B cell (primary cell): ENCODE results near the gene MAEA. TPM values are rescaled to one million over a fixed set of nuclear protein-coding genes. Genes with fewer than 3 reads are reported as not detected.

ENCODE experiments used
- ATAC-seq: fragments of 200-7000 bp; cut with Tn5 transposase; one replicate; pipeline ENCODE4 v1.10.0; 2021; ENCODE audit warnings: low read depth, mild to moderate bottlenecking, moderate number of reproducible peaks, moderate library complexity
- CTCF ChIA-PET: fragments of 350-600 bp; sonication (Branson Sonifier 250); formaldehyde crosslinking; loops from one replicate; lab custom pipeline; 2021; ENCODE audit warnings: antibody characterized with exemption, inconsistent platforms; lab: Charles Lee
- POLR2A ChIA-PET: fragments of 350-600 bp; sonication (Branson Sonifier 250); formaldehyde crosslinking; loops from one replicate; lab custom pipeline; 2021; ENCODE audit warnings: antibody characterized with exemption; lab: Charles Lee
- DNase-seq: peaks from one replicate; pipeline ENCODE4 v3.0.0; 2013
- H2AFZ ChIP-seq: 2 replicates; pipeline ENCODE4 v1.6.1; 2012; ENCODE audit warnings: mild to moderate bottlenecking, low read depth, low read length; ENCODE audit not compliant: insufficient read depth, poor library complexity, severe bottlenecking
- H3K27ac ChIP-seq, 2 donors: 1 replicate in 1 of 2; 2 replicates in 1 of 2; pipeline ENCODE4 v1.5.1; 2012 to 2013; ENCODE audit warnings: low read length in 2 of 2, mild to moderate bottlenecking in 2 of 2, moderate library complexity in 1 of 2
- H3K27me3 ChIP-seq, 4 experiments: fragments of 200-600 bp in 1 of 4; sonication (generic) in 1 of 4; replicated peaks in 1 of 4; 1 replicate in 2 of 4; 2 replicates in 2 of 4; pipeline versions ENCODE4 v1.6.1 to v1.7.0; 2013 to 2016; ENCODE audit warnings: low read length in 3 of 4, mild to moderate bottlenecking in 2 of 4, mixed read lengths in 1 of 4, moderate library complexity in 1 of 4; ENCODE audit not compliant: insufficient read depth in 4 of 4, control insufficient read depth in 3 of 4; ENCODE audit errors: control extremely low read depth in 1 of 4
- H3K36me3 ChIP-seq, 2 experiments: replicated peaks in 1 of 2; 1 replicate in 1 of 2; 2 replicates in 1 of 2; pipeline versions ENCODE4 v1.6.1 to v1.7.1; 2013; ENCODE audit warnings: low read length in 1 of 2; ENCODE audit not compliant: insufficient read depth in 2 of 2, control insufficient read depth in 1 of 2; ENCODE audit errors: control extremely low read depth in 1 of 2, extremely low read depth in 1 of 2
- H3K4me1 ChIP-seq, 2 donors: fragments of 200-600 bp in 1 of 2; sonication (generic) in 1 of 2; 1 replicate in 1 of 2; 2 replicates in 1 of 2; pipeline versions ENCODE4 v1.5.1 to v1.6.1; 2013 to 2017; ENCODE audit warnings: low read length in 2 of 2; ENCODE audit not compliant: control insufficient read depth in 2 of 2, insufficient read depth in 2 of 2
- H3K4me2 ChIP-seq: replicated peaks from 2 replicates; pipeline ENCODE3; 2012; ENCODE audit warnings: mild to moderate bottlenecking, low read depth, low read length; ENCODE audit not compliant: poor library complexity, severe bottlenecking
- H3K4me3 ChIP-seq, 5 experiments: fragments of 200-600 bp in 1 of 5; sonication (generic) in 1 of 5; 1 replicate in 3 of 5; 2 replicates in 2 of 5; pipeline versions ENCODE4 v1.5.1 to v1.7.0; 2011 to 2016; ENCODE audit warnings: low read length in 4 of 5, mild to moderate bottlenecking in 4 of 5, low read depth in 2 of 5, control low read depth in 1 of 5, moderate library complexity in 1 of 5; ENCODE audit not compliant: insufficient read depth in 1 of 5; ENCODE audit errors: control extremely low read depth in 1 of 5, extremely low read depth in 1 of 5
- H3K79me2 ChIP-seq: fragments of 200-600 bp; sonication (generic); one replicate; pipeline ENCODE4 v1.6.0; 2016; ENCODE audit warnings: low read length; ENCODE audit not compliant: control insufficient read depth, insufficient read depth
- H3K9ac ChIP-seq: fragments of 200-600 bp; sonication (generic); 2 replicates; pipeline ENCODE4 v1.6.1; 2017; ENCODE audit warnings: mild to moderate bottlenecking, low read length, moderate library complexity
- H3K9me3 ChIP-seq, 3 donors: one replicate each; pipeline versions ENCODE4 v1.6.1 to v1.7.1; 2013; ENCODE audit warnings: low read length in 2 of 3; ENCODE audit not compliant: control insufficient read depth in 2 of 3, insufficient read depth in 1 of 3; ENCODE audit errors: control extremely low read depth in 1 of 3
- H4K20me1 ChIP-seq: 2 replicates; pipeline ENCODE4 v1.6.0; 2012; ENCODE audit warnings: mild to moderate bottlenecking, low read length; ENCODE audit not compliant: insufficient read depth, control insufficient read depth, poor library complexity, severe bottlenecking
- H3K27ac Mint-ChIP-seq: one replicate; pipeline ENCODE4 v1.8.0; 2021; ENCODE audit warnings: mixed read lengths
- H3K27me3 Mint-ChIP-seq: one replicate; pipeline ENCODE4 v1.8.0; 2021; ENCODE audit warnings: mixed read lengths
- H3K4me1 Mint-ChIP-seq: one replicate; pipeline ENCODE4 v1.8.0; 2021; ENCODE audit warnings: mixed read lengths
- H3K4me3 Mint-ChIP-seq: one replicate; pipeline ENCODE4 v1.8.0; 2021; ENCODE audit warnings: mixed read lengths
- H3K9me3 Mint-ChIP-seq: one replicate; pipeline ENCODE4 v1.8.0; 2022; ENCODE audit warnings: mixed read lengths; ENCODE audit not compliant: insufficient read depth
- EZH2 ChIP-seq: IDR thresholded peaks from 2 replicates; pipeline ENCODE4 v1.6.1; 2012; ENCODE audit warnings: borderline replicate concordance, low read depth, mild to moderate bottlenecking, moderate library complexity, low read length; ENCODE audit not compliant: insufficient read depth, poor library complexity, severe bottlenecking
- WGBS: methylation state at CpG from one replicate; pipeline ENCODE4 v1.1.5; 2013; ENCODE audit warnings: missing lambda C conversion rate; ENCODE audit not compliant: insufficient coverage; 5-methylcytosine and 5-hydroxymethylcytosine counted together
- intact Hi-C: fragments of 100-400 bp; cut with micrococcal nuclease; formaldehyde crosslinking; loops from one replicate; pipeline ENCODE4 v1.10.0; 2022
- polyA plus RNA-seq: library from polyadenylated mRNA; depleted of rRNA; stranded (reverse); fragments of >200 nt; gene quantifications from 2 replicates; pipeline ENCODE4 v1.2.3, GENCODE V29; 2012
- total RNA-seq, 2 donors: library from RNA; stranded (reverse); fragments of 120-200 nt in 1 of 2; gene quantifications; 1 replicate in 1 of 2; 2 replicates in 1 of 2; pipeline versions ENCODE4 v1.2.3 to v1.2.4, GENCODE V29; 2013 to 2022
- TF ChIP-seq, protein P1 (sequence below): fragments of 200-600 bp; IDR thresholded peaks from one replicate; pipeline ENCODE4 v1.8.0; 2022; ENCODE audit warnings: antibody characterized with exemption, mild to moderate bottlenecking

The MAEA gene
- total and polyA plus RNA-seq, 2 donors (not counting 1 experiment from before 2014, with no cell fraction given), result 106 to 107 TPM

DNA sequence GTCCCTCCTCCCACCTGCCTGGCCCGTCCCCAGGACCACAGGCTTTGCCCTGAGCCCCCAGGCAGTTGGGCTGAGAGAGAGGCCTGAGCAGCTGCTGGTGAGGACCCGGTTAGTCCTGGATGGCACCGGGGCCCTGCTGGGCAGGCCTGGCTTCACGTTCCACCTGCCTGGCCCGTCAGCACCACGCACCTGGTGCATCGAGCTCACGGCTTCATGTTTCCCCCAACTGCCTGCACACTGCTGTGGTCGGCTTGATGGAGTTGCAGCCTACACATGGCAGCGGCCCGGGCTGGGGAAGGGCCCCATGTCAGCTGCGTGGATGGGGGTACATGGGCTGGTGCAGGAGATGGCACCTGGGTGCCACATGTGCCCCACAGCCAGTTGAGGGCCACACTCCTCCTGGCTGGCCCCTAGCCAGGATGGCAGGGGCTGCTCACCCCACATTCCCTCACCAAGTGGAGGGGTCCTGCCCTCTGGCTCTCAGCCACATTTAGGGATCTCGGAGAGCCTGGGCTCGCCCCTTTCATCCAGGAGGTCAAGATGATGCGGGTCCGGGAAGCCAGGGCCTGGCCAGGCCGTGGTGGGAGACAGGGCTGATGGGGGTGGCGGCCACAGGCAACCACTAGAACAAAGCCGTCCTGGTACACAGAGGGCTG lies 88.0 kb downstream of the MAEA start:
- Histone ChIP-seq H3K4me1 (no peaks in the 10 kb centered on the region), H3K4me2 (no peak overlapping the region), H3K27ac (no peak overlapping the region), H4K20me1 (no peaks in the 10 kb centered on the region), H3K79me2 (no peaks in the 10 kb centered on the region), H3K4me3 (no peak overlapping the region), H3K36me3 (peaks cover 0 to 10% of the 10 kb centered on the region in 2 experiments), H2AFZ (no peak overlapping the region), H3K27me3 (no peaks in the 10 kb centered on the region), H3K9ac (no peak overlapping the region), H3K9me3 (peaks cover 0 to 1% (median 0%) of the 10 kb centered on the region in 3 donors)
- ATAC-seq (no peak), DNase-seq (no peak)
- TF ChIP-seq, protein P1, sequence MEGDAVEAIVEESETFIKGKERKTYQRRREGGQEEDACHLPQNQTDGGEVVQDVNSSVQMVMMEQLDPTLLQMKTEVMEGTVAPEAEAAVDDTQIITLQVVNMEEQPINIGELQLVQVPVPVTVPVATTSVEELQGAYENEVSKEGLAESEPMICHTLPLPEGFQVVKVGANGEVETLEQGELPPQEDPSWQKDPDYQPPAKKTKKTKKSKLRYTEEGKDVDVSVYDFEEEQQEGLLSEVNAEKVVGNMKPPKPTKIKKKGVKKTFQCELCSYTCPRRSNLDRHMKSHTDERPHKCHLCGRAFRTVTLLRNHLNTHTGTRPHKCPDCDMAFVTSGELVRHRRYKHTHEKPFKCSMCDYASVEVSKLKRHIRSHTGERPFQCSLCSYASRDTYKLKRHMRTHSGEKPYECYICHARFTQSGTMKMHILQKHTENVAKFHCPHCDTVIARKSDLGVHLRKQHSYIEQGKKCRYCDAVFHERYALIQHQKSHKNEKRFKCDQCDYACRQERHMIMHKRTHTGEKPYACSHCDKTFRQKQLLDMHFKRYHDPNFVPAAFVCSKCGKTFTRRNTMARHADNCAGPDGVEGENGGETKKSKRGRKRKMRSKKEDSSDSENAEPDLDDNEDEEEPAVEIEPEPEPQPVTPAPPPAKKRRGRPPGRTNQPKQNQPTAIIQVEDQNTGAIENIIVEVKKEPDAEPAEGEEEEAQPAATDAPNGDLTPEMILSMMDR, result no peak
- no peak for TF ChIP-seq EZH2
- 95% methylated on average over 13 of the region's 19 CpGs for WGBS
- intact Hi-C loops, result no loop called here
- Mint-ChIP-seq H3K4me1 (no peaks in the 10 kb centered on the region), H3K9me3 (no peaks in the 10 kb centered on the region), H3K27me3 (no peaks in the 10 kb centered on the region), H3K4me3 (no peak overlapping the region), H3K27ac (no peak overlapping the region)
- ChIA-PET POLR2A (no interaction called here), CTCF (no interaction called here)

DNA sequence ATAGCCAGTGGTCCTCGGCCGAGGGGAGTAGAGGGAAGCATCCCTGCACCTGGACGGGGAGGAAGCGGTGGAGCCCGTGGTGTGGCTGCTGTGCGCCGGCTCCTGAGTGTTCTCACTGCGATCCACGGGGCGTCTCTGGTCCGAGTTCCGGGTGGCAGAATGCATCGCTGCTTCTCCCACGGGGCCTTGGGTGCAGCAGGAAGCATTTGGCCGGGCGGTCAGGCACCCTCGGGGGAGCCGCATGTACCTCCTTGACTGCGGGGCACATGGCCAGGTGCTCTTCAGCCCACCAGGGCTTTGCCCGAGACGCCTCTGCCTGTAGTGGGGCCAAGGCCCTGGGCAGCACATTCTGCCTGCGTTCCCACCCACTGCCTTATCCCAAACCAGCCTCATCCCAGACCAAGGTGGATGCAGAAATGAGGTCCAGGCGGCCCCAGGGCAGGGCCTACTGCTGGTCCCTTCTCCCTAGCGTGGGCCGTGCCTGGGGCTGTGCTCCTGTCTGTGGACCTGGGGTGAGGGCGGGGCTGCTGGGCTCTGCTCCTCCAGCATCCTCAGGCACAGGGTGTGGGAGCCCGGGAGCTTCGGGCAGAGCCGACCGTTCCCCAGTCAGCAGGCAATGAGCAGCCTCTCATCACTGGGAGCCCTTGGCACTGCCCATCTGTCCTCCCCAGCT lies 89.0 kb downstream of the MAEA start:
- Mint-ChIP-seq H3K9me3 (no peaks in the 10 kb centered on the region), H3K4me3 (no peak overlapping the region), H3K27ac (no peak overlapping the region), H3K27me3 (no peaks in the 10 kb centered on the region), H3K4me1 (no peaks in the 10 kb centered on the region)
- no peak overlapping the region for H3K27ac ChIP-seq
- H2AFZ ChIP-seq, result no peak overlapping the region
- POLR2A ChIA-PET, result no interaction called here
- 85% methylated on average over 30 of the region's 30 CpGs for WGBS
- intact Hi-C loops, result no loop called here
- H3K4me3 ChIP-seq, result no peak overlapping the region
- H3K27me3 ChIP-seq, result no peaks in the 10 kb centered on the region
- no peaks in the 10 kb centered on the region for H3K4me1 ChIP-seq
- H3K4me2 ChIP-seq, result no peak overlapping the region
- ATAC-seq (no peak), DNase-seq (no peak)
- no peaks in the 10 kb centered on the region for H4K20me1 ChIP-seq
- no peaks in the 10 kb centered on the region for H3K79me2 ChIP-seq
- H3K9ac ChIP-seq, result no peak overlapping the region
- TF ChIP-seq, protein P1, result no peak
- TF ChIP-seq EZH2, result no peak
- CTCF ChIA-PET, result no interaction called here
- peaks cover 0 to 3% of the 10 kb centered on the region in 2 experiments for H3K36me3 ChIP-seq
- no peaks in the 10 kb centered on the region for H3K9me3 ChIP-seq
